NOMO-1 treated with dmso at 0.1 percent for 144 hours (cell line): ENCODE data around the gene OR2H2.
A peak's percentile ranks its signal among the peaks of the same experiment; 100 is the strongest.

Source experiments
- DNase-seq: peaks from one replicate; lab custom pipeline; 2025; ENCODE audit not compliant: unreplicated experiment; lab: John Stamatoyannopoulos, UW

The OR2H2 gene

DNA sequence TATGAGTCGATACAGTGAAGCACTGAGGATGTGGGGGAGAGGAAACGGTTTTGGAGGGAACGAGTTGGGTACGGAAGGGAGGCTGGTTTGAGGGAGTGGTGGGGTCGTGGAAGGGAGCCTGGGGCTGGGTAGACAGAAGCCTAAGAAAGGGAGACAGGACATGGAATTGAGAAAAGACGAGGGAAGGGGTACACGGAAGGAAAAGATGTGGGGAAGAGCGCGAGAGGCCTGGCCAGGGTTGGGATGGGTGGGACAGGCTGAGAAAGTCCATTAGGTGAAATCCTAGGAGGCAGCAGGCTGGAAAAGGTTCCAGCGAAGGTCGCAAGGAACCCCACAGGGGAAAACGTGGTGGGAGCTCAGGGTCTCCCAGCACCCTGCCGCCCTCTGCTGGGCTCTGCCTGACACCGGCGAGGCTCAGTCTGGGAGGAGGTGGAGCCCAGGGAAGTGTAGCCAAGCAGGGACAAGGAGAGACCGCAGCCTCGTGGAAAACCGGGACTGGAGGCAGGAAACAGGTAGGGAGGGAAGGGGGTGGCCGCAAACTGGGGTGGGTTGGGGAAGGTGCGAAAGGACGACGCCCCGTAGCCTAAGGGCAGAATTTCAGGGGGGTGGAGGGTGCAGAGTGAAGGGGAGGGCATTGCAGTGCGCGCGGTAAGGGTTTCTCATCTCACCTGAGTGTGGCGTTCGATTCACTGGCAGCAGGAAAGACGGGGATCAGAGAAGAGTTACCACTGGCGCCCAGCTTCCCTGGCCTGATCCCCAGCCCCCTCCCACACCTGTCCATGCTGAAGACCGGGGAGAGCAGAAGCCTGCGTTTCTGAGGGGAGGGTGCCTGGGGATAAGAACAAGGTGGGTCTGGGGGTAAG is 43.7 kb downstream of the OR2H2 start:
- DNase-seq: peak; percentile 9

DNA sequence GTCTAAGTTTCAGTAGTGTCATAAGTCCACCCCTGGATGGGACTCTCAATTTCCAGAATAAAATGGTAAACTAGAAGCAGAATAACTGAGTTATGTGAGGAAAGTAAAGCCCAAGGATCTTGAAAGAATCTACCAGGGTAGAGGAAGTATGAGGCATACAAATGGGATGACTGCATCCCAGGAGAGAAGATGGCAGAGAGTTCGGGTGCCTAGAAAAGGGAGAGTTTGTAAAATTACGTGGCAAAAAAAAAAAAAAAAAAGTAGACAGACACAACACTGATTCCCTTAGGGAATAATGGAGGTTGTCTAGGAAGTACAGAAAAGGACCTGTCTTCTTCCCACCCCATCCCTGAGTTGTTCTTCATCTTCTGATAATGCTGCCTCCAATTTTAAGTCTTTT is 44.6 kb downstream of the OR2H2 start:
- DNase-seq: no peak

GRCh38 chr6:29630315-29630714 is 45.4 kb downstream of the OR2H2 start:
- no peak for DNase-seq

DNA sequence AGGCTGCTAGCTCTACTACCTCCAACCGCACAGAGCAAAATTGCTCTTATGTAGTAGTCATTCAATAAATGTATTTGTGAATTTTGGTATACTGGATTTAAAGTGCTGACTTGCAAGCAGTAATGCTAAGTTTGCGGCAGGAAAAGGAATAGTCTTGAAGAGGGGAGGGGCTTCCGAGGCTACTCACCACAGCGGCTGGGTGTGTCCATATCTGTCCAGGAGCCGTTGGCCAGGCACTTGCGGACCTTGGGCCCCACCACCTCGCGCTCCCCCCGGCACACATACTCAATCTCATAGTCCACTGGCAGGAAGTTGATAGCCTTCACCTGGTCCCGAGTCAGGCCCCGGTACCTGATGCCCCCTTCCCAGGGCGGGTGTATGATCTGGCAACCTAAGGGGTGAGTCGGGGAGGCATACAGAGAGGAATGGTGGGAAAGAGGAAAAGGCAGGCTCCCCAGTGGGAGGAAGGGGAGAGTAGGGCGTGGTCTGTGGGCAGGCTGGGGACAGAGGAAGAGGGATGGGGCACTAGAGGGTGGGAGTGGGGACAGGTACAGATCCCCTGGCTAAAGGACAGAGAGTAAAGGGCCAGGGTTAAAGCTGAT is 46.4 kb downstream of the OR2H2 start:
- no peak for DNase-seq

DNA sequence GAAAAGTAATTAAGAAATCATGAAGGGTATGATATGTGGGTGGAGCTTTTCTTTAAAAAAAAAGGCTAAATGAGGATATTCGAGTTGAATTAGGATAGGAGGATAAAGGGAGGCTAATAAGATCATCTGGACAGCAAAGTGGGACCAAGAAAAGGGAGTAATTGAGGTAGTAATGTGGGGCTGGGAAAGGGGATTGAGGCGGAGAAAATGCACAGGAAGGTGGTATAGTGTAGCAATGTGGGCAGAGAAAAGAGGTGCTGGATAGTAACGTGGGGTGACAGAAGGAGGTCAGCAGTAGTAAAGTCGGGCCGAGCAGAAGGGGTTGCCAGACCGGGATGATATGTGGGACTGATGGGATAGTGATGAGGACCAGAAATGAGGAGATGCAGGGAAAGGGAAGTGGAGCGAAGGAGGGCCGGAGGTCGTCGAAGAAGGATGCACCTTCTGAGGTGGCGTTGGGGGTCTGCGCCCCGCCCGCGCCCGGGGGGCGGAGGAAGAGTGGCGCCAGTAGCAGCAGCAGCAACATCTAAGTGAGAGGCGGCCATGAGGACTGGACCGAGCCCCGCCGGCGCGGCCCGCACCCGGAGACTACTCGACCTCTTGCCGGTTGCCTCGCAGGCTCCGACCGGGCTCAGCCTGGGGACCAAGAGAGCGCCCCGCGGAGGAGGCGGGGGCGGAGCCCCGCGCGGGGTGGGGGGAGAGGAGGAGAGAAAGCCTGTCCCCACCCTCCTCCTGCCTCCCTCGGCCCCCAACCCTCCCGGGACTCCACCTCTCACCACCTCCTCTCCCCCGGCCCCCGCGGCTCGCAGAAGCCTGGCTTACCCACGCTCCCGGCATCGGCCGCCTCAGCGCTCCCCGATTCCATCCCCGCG is 47.2 kb downstream of the OR2H2 start:
- DNase-seq: no peak

- DNase-seq: peak; percentile 75
These were observed 48.0 kb downstream of the OR2H2 start, which contains the start of gene GABBR1 for GRCh38 chr6:29632789-29633533. GABBR1 (minus strand) TSS chr6:29633183; CDS start chr6:29632385, 798 bp downstream.

DNA sequence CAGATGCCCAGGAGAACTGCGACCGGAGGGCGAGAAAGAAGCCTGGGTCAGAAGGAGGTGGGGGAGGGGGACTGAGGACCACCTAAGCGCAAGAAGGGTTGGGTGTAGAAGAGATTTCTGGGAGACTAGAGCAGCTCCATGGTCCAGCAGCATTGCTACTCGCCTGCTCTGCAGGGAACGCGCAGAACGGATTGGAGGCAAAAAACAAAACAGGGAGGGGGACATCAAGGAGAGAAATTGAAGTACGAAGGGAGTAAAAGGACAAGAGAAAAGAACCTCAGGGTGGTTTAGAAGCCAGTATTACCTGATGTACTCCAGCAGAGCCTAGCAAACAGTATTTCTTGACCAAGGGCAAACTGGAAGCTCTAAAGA is 48.6 kb downstream of the OR2H2 start:
- DNase-seq: no peak

DNA sequence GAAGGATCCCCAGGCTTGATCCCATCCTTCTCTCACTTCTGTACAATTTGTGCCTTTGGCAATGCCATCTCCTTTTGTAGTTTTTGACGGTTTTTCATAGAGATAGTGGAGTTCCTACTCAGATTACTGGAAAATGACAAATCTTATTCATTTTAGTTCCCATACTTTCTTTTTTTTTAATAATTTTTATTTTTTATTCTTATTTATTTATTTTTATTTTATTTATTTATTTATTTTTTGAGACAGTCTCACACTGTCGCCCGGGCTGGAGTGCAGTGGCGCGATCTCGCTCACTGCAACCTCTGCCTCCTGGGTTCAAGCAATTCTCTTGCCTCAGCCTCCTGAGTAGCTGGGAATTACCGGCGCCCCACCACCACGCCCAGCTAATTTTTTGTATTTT is 52.3 kb downstream of the OR2H2 start:
- no peak for DNase-seq
